GM18505 (cell line): ENCODE results near the gene EXOSC9.
"Not testable (repeated sequence)": the region's sequence is repeated elsewhere in the genome, so short reads cannot be mapped to it uniquely, and the experiment has no call there.

Source experiments
- ATAC-seq: cut with Tn5 transposase; IDR thresholded peaks from one replicate; pipeline ENCODE4 v1.9.1; 2021; ENCODE audit not compliant: unreplicated experiment
- POLR2A ChIP-seq: IDR thresholded peaks from 4 replicates; pipeline ENCODE4 v1.6.1; 2011; ENCODE audit warnings: borderline replicate concordance; ENCODE audit not compliant: insufficient read depth, insufficient read length; ENCODE audit errors: extremely low read depth

The EXOSC9 gene

GRCh38 chr4:121800961-121801714, at the start of gene EXOSC9:
Gene EXOSC9 (plus strand): TSS chr4:121801323. CDS start chr4:121801425, 102 bp downstream.
- peak; percentile 79 for ATAC-seq

GRCh38 chr4:121752142-121752541, 49.0 kb upstream of the EXOSC9 start:
- not testable (repeated sequence) for ATAC-seq

More at GRCh38 chr4:121800961-121801714, at the start of gene EXOSC9:
- TF ChIP-seq POLR2A: peak; percentile 79

- no peak for ATAC-seq
Measured at GRCh38 chr4:121758925-121759568, 42.1 kb upstream of the EXOSC9 start.

GRCh38 chr4:121760205-121760604, 40.9 kb upstream of the EXOSC9 start:
- no peak for ATAC-seq
- no peak for TF ChIP-seq POLR2A

More at GRCh38 chr4:121758925-121759568, 42.1 kb upstream of the EXOSC9 start:
- TF ChIP-seq POLR2A: no peak

GRCh38 chr4:121764303-121764701, 36.8 kb upstream of the EXOSC9 start:
- ATAC-seq: no peak
- no peak for TF ChIP-seq POLR2A

- ATAC-seq: peak; percentile 52
- TF ChIP-seq POLR2A: no peak
Measured at GRCh38 chr4:121764702-121765367, 36.3 kb upstream of the EXOSC9 start, which contains the start of gene SMIM43. Gene SMIM43 (minus strand): TSS chr4:121765164. CDS start chr4:121765105, 59 bp downstream.

GRCh38 chr4:121765368-121765705, 35.8 kb upstream of the EXOSC9 start:
- no peak for TF ChIP-seq POLR2A
- ATAC-seq: no peak

- TF ChIP-seq POLR2A: no peak
- no peak for ATAC-seq
Measured at GRCh38 chr4:121765971-121766538, 35.1 kb upstream of the EXOSC9 start.

GRCh38 chr4:121767166-121767565, 34.0 kb upstream of the EXOSC9 start:
- no peak for ATAC-seq
- no peak for TF ChIP-seq POLR2A

- no peak for TF ChIP-seq POLR2A
- no peak for ATAC-seq
Measured at GRCh38 chr4:121769341-121769740, 31.8 kb upstream of the EXOSC9 start.

- ATAC-seq: no peak
- TF ChIP-seq POLR2A: no peak
Measured at GRCh38 chr4:121771869-121772268, 29.3 kb upstream of the EXOSC9 start.

- TF ChIP-seq POLR2A: no peak
- ATAC-seq: no peak
Measured at GRCh38 chr4:121773883-121774282, 27.2 kb upstream of the EXOSC9 start.

- ATAC-seq: no peak
- no peak for TF ChIP-seq POLR2A
Measured at GRCh38 chr4:121776610-121777401, 24.3 kb upstream of the EXOSC9 start.
